Esophagus squamous epithelium (tissue), 5 donors: ENCODE measurements around the gene KCNAB1. TPM values are rescaled to one million over a fixed set of nuclear protein-coding genes. Genes with fewer than 3 reads are reported as not detected.

ENCODE experiments used
- DNase-seq: peaks from one replicate; lab custom pipeline; 2025; lab: John Stamatoyannopoulos, UW
- H3K27ac ChIP-seq, 4 donors: fragments of 200-600 bp; sonication (generic); one replicate each; pipeline ENCODE4 v1.5.1; 2016 to 2019; ENCODE audit warnings: mild to moderate bottlenecking in 1 of 4
- H3K27me3 ChIP-seq, 4 donors: fragments of 200-600 bp; sonication (generic); 1 replicate in 3 of 4; 2 replicates in 1 of 4; pipeline versions ENCODE4 v1.5.1 to v1.6.0; 2017 to 2021; ENCODE audit warnings: antibody characterized with exemption in 1 of 4
- H3K36me3 ChIP-seq, 3 donors: fragments of 200-600 bp; sonication (generic); one replicate each; pipeline ENCODE4 v1.5.1; 2016 to 2019
- H3K4me1 ChIP-seq, 3 donors: fragments of 200-600 bp; sonication (generic); one replicate each; pipeline ENCODE4 v1.5.1; 2017 to 2019
- H3K4me3 ChIP-seq, 4 donors: fragments of 200-600 bp; sonication (generic); 1 replicate in 3 of 4; 2 replicates in 1 of 4; pipeline ENCODE4 v1.5.1; 2016 to 2019; ENCODE audit warnings: mild to moderate bottlenecking in 2 of 4, moderate library complexity in 1 of 4
- H3K9me3 ChIP-seq, 3 donors: fragments of 200-600 bp; sonication (generic); one replicate each; pipeline ENCODE4 v1.5.1; 2016 to 2019
- CTCF ChIP-seq, 6 experiments: fragments of 450-650 bp in 4 of 6; fragments of 200-600 bp in 2 of 6; sonication (generic) in 2 of 6; IDR thresholded peaks; one replicate each; pipeline ENCODE4 v1.5.1; 2016 to 2019; ENCODE audit warnings: antibody characterized with exemption in 6 of 6, mild to moderate bottlenecking in 4 of 6, moderate library complexity in 4 of 6
- POLR2A ChIP-seq, 4 donors: fragments of 450-650 bp; IDR thresholded peaks; one replicate each; pipeline ENCODE4 v1.6.1; 2017; ENCODE audit warnings: antibody characterized with exemption in 4 of 4, mild to moderate bottlenecking in 4 of 4, moderate library complexity in 3 of 4
- WGBS, 2 donors: methylation state at CpG; one replicate each; pipeline ENCODE4 v1.1.5; 2018; 5-methylcytosine and 5-hydroxymethylcytosine counted together
- intact Hi-C: fragments of 100-400 bp; cut with DNase I; formaldehyde crosslinking; loops from one replicate; pipeline ENCODE4 v1.15.0; 2022
- total RNA-seq, 4 donors: library from RNA; depleted of rRNA; stranded (reverse); fragments of >200 nt; gene quantifications; one replicate each; pipeline ENCODE4 v1.1.0, GENCODE V29; 2016
- donor health status: DM: yes; HTN: yes; CAD: no.

Gene KCNAB1
- total RNA-seq, 4 donors from 2014 or later: 0.40 to 6.6 (median 1.3) TPM

- no peak for TF ChIP-seq POLR2A (IDR thresholded peaks at IDR 0.05)
- TF ChIP-seq CTCF (IDR thresholded peaks at IDR 0.05): no peak
- DNase-seq: no peak
- intact Hi-C loops: no loop called here
Measured at GRCh38 chr3:156424758-156425157, 304.4 kb downstream of the KCNAB1 start.

GRCh38 chr3:156425651-156426050, 305.3 kb downstream of the KCNAB1 start:
- WGBS, 2 donors: 76 to 82% methylated on average over 6 of the region's 6 CpGs
- no peak for DNase-seq
- Histone ChIP-seq H3K27ac (no peak overlapping the region), H3K4me1 (no peaks in the 10 kb centered on the region), H3K4me3 (no peak overlapping the region), H3K36me3 (no peaks in the 10 kb centered on the region), H3K27me3 (no peaks in the 10 kb centered on the region), H3K9me3 (no peaks in the 10 kb centered on the region)
- TF ChIP-seq POLR2A (IDR thresholded peaks at IDR 0.05) (no peak), CTCF (IDR thresholded peaks at IDR 0.05) (no peak)
- intact Hi-C loops: no loop called here

More at GRCh38 chr3:156424758-156425157, 304.4 kb downstream of the KCNAB1 start:
- H3K27ac ChIP-seq: no peak overlapping the region
- H3K27me3 ChIP-seq: no peaks in the 10 kb centered on the region
- no peak overlapping the region for H3K4me3 ChIP-seq
- H3K9me3 ChIP-seq: no peaks in the 10 kb centered on the region
- H3K36me3 ChIP-seq: no peaks in the 10 kb centered on the region
- H3K4me1 ChIP-seq: no peaks in the 10 kb centered on the region

GRCh38 chr3:156429125-156429524, 308.7 kb downstream of the KCNAB1 start:
- TF ChIP-seq CTCF (IDR thresholded peaks at IDR 0.05) (no peak), POLR2A (IDR thresholded peaks at IDR 0.05) (no peak)
- Histone ChIP-seq H3K36me3 (no peaks in the 10 kb centered on the region), H3K4me1 (peaks cover 0 to 21% (median 2%) of the 10 kb centered on the region in 3 donors), H3K4me3 (no peak overlapping the region), H3K27ac (no peak overlapping the region), H3K9me3 (no peaks in the 10 kb centered on the region), H3K27me3 (no peaks in the 10 kb centered on the region)
- WGBS, 2 donors: 64 to 75% methylated on average over 4 of the region's 4 CpGs
- DNase-seq: no peak
- intact Hi-C loops: no loop called here

GRCh38 chr3:156431334-156432124, 311.2 kb downstream of the KCNAB1 start:
- intact Hi-C loops: no loop called here
- 52 to 53% methylated on average over 4 of the region's 4 CpGs for WGBS, 2 donors
- Histone ChIP-seq H3K9me3 (no peaks in the 10 kb centered on the region), H3K4me1 (peaks cover 0 to 21% (median 2%) of the 10 kb centered on the region in 3 donors), H3K36me3 (no peaks in the 10 kb centered on the region), H3K27ac (no peak overlapping the region), H3K4me3 (no peak overlapping the region), H3K27me3 (no peaks in the 10 kb centered on the region)
- TF ChIP-seq CTCF (IDR thresholded peaks at IDR 0.05) (no peak), POLR2A (IDR thresholded peaks at IDR 0.05) (no peak)
- no peak for DNase-seq

- intact Hi-C loops: no loop called here
- DNase-seq: no peak
- WGBS, 2 donors: 49 to 52% methylated on average over 2 of the region's 2 CpGs
Measured at GRCh38 chr3:156432563-156432962, 312.2 kb downstream of the KCNAB1 start.

More at GRCh38 chr3:156432563-156432962, 312.2 kb downstream of the KCNAB1 start:
- Histone ChIP-seq H3K27ac (no peak overlapping the region), H3K9me3 (no peaks in the 10 kb centered on the region), H3K27me3 (no peaks in the 10 kb centered on the region), H3K4me3 (no peak overlapping the region), H3K36me3 (no peaks in the 10 kb centered on the region), H3K4me1 (peaks cover 0 to 21% (median 2%) of the 10 kb centered on the region in 3 donors)
- TF ChIP-seq POLR2A (IDR thresholded peaks at IDR 0.05) (no peak), CTCF (IDR thresholded peaks at IDR 0.05) (no peak)
